DOHH2 (cell line): Measurements from ENCODE around the gene GDF10.

Source experiments
- CTCF ChIP-seq: fragments of 200-600 bp; sonication (generic); IDR thresholded peaks from one replicate; pipeline ENCODE4 v1.5.1; 2014; ENCODE audit warnings: antibody characterized with exemption, mild to moderate bottlenecking, low read depth, low read length; ENCODE audit not compliant: poor library complexity, severe bottlenecking
- EZH2phosphoT487 ChIP-seq: fragments of 200-600 bp; sonication (generic); IDR thresholded peaks from 2 replicates; pipeline ENCODE4 v1.6.1; 2017; ENCODE audit warnings: borderline replicate concordance, mild to moderate bottlenecking, antibody characterized with exemption, low read length, moderate library complexity, mixed read lengths

- no peak for TF ChIP-seq EZH2phosphoT487
- no peak for TF ChIP-seq CTCF
Observed at GRCh38 chr10:47290338-47290737, 9.7 kb upstream of the GDF10 start.
